Measurements from ENCODE around the gene NIM1K. TPM values are rescaled to one million over a fixed set of nuclear protein-coding genes. Genes with fewer than 3 reads are reported as not detected.

The NIM1K gene
- total RNA-seq, 2 donors from 2014 or later: 0.42 TPM; not detected in 1

DNA sequence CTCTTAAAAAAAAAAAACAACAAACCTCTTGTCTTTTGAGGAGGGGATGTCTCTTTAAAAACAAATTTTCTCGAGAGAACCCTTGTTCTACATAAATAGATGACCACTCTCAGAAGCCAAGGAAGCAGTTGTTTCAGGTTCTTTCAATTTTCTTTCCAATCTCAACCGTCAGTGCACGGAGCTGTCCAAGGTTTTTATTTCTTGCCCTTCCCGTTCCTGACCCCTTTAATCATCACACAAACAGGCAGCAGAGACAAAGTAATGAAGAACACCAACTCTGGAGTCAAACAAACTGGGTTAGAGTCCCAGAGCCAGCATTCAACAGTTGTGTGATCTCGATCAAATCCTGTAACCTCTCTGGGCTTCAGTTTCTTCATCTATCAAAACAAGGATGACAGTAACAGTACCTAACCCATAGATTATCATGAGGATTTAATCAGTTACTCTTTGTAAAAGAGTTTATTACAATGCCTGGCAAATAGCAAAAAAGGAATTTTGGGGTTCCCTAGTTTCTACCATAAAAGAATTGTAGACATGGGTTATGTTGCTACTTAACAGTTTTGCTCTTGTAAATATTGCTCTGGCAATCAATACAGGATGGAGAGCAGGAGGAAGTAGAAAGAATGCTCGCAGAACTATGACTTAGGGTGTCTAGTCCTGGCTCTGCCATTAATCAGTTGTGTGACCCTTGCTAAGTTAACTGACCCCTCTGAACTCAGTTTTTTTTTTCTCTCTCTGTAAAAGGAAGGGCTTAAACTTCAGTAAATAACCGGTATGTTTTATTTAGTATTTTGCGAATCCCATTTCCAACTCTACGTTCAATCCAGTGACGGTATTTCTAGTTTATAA lies 1.0 kb upstream of the NIM1K start:
- peaks cover 6% of the 10 kb centered on the region for H3K4me1 ChIP-seq
- H3K9me3 ChIP-seq: no peaks in the 10 kb centered on the region
- TF ChIP-seq, protein P1, sequence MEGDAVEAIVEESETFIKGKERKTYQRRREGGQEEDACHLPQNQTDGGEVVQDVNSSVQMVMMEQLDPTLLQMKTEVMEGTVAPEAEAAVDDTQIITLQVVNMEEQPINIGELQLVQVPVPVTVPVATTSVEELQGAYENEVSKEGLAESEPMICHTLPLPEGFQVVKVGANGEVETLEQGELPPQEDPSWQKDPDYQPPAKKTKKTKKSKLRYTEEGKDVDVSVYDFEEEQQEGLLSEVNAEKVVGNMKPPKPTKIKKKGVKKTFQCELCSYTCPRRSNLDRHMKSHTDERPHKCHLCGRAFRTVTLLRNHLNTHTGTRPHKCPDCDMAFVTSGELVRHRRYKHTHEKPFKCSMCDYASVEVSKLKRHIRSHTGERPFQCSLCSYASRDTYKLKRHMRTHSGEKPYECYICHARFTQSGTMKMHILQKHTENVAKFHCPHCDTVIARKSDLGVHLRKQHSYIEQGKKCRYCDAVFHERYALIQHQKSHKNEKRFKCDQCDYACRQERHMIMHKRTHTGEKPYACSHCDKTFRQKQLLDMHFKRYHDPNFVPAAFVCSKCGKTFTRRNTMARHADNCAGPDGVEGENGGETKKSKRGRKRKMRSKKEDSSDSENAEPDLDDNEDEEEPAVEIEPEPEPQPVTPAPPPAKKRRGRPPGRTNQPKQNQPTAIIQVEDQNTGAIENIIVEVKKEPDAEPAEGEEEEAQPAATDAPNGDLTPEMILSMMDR (IDR thresholded peaks at IDR 0.05): no peak
- no peaks in the 10 kb centered on the region for H3K36me3 ChIP-seq
- peaks cover 12% of the 10 kb centered on the region for H3K27me3 ChIP-seq
- peak overlapping the region in 1 of 2 donors; percentile 2 for H3K9ac ChIP-seq (ENCODE audit: low read depth in 2 of 2, low read length in 2 of 2)
- H3K4me3 ChIP-seq: no peak overlapping the region
- no peak for DNase-seq
- H3K27ac ChIP-seq: no peak overlapping the region
- intact Hi-C loops (cut with DNase I): no loop called here

- Histone ChIP-seq H3K9ac (ENCODE audit: low read depth in 2 of 2, low read length in 2 of 2) (peak overlapping the region; percentile 33 to 58), H3K9me3 (no peaks in the 10 kb centered on the region), H3K27ac (no peak overlapping the region), H3K4me1 (peaks cover 6% of the 10 kb centered on the region), H3K36me3 (no peaks in the 10 kb centered on the region), H3K27me3 (peaks cover 12% of the 10 kb centered on the region), H3K4me3 (peak overlapping the region; percentile 49)
- DNase-seq: no peak
- TF ChIP-seq, protein P1 (IDR thresholded peaks at IDR 0.05): no peak
- intact Hi-C loops (cut with DNase I): no loop called here
These were observed 644 bp downstream of the NIM1K start for GRCh38 chr5:43192558-43193180.

- DNase-seq: no peak
- intact Hi-C loops (cut with DNase I): no loop called here
- Histone ChIP-seq H3K4me3 (peak overlapping the region; percentile 49), H3K4me1 (peaks cover 6% of the 10 kb centered on the region), H3K9ac (ENCODE audit: low read depth in 2 of 2, low read length in 2 of 2) (peak overlapping the region; percentile 33 to 58), H3K9me3 (no peaks in the 10 kb centered on the region), H3K27ac (no peak overlapping the region), H3K36me3 (no peaks in the 10 kb centered on the region), H3K27me3 (peaks cover 12% of the 10 kb centered on the region)
- TF ChIP-seq, protein P1 (IDR thresholded peaks at IDR 0.05): no peak
These were observed 1.3 kb downstream of the NIM1K start for GRCh38 chr5:43193181-43193893.

GRCh38 chr5:43193894-43194265 lies 1.9 kb downstream of the NIM1K start:
- TF ChIP-seq, protein P1 (IDR thresholded peaks at IDR 0.05): no peak
- H3K27ac ChIP-seq: no peak overlapping the region

DNA sequence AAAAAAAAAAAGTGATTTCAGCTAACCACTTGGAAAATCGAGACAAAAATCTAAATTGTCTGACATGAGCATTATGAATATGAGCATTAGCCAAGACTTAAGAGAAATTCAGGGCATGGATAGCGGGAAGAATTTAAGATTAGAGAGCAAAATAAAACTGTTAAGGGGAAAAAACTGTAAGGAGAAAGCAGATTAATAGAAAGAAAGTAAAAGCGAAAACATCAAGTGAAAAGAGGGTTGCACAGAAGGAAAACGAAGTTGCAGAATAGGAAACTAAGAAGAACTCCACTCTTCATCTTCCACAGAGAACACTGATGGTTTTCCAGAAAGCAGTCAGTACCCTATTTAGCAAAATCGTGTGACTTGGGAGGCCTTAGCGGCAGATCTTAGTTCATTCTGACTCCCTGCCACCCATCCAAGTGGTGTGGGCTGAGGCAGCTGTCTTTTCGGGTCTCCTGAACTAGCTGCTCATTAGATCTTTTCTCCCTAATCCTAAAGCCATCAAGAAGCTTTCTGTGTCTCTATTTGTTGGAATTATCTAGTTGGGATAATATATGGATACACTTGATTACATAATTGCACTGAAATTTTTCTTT lies 3.7 kb downstream of the NIM1K start:
- no peak overlapping the region for H3K4me3 ChIP-seq
- H3K36me3 ChIP-seq: no peaks in the 10 kb centered on the region
- H3K27me3 ChIP-seq: peaks cover 12% of the 10 kb centered on the region
- no peak overlapping the region for H3K27ac ChIP-seq
- H3K9me3 ChIP-seq: no peaks in the 10 kb centered on the region
- TF ChIP-seq, protein P1 (IDR thresholded peaks at IDR 0.05): no peak
- no peak overlapping the region for H3K9ac ChIP-seq (ENCODE audit: low read depth in 2 of 2, low read length in 2 of 2)
- no peak for DNase-seq
- intact Hi-C loops (cut with DNase I): no loop called here
- H3K4me1 ChIP-seq: peaks cover 6% of the 10 kb centered on the region

More at GRCh38 chr5:43193894-43194265, 1.9 kb downstream of the NIM1K start:
- Histone ChIP-seq H3K4me3 (no peak overlapping the region), H3K9ac (ENCODE audit: low read depth in 2 of 2, low read length in 2 of 2) (no peak overlapping the region), H3K4me1 (peaks cover 6% of the 10 kb centered on the region), H3K27me3 (peaks cover 12% of the 10 kb centered on the region), H3K9me3 (no peaks in the 10 kb centered on the region), H3K36me3 (no peaks in the 10 kb centered on the region)
- DNase-seq: no peak
- intact Hi-C loops (cut with DNase I): no loop called here
